Activated T-helper 1 cell treated with anti-CD3 and anti-CD28 coated beads, Interleukin-12 subunit alpha, Interleukin-12 subunit beta, Interleukin-2, Interleukin-4 antibody, amounts not matched to agents 30 ng/mL and 10 ng/mL and 1 ng/mL, durations not matched to agents 14 hours and 24 hours and 36 hours (primary cell): Measurements from ENCODE around the gene NFILZ. TPM values are rescaled to one million over a fixed set of nuclear protein-coding genes. Genes with fewer than 3 reads are reported as not detected.

Experiments
- DNase-seq: peaks from one replicate; pipeline ENCODE4 v3.0.0; 2021; ENCODE audit warnings: low spot score
- H3K27ac Mint-ChIP-seq: one replicate; pipeline ENCODE4 v1.8.0; 2021; ENCODE audit warnings: mild to moderate bottlenecking, mixed read lengths
- H3K27me3 Mint-ChIP-seq: one replicate; pipeline ENCODE4 v1.8.0; 2022; ENCODE audit warnings: mild to moderate bottlenecking, moderate library complexity, mixed read lengths; ENCODE audit not compliant: insufficient read depth
- H3K36me3 Mint-ChIP-seq: one replicate; pipeline ENCODE4 v1.8.0; 2021; ENCODE audit warnings: low read depth, mixed read lengths
- H3K4me1 Mint-ChIP-seq: one replicate; pipeline ENCODE4 v1.8.0; 2021; ENCODE audit warnings: low read depth, mixed read lengths
- H3K4me3 Mint-ChIP-seq: one replicate; pipeline ENCODE4 v1.8.0; 2021; ENCODE audit warnings: mild to moderate bottlenecking, moderate library complexity, mixed read lengths
- H3K9me3 Mint-ChIP-seq: one replicate; pipeline ENCODE4 v1.8.0; 2021; ENCODE audit warnings: mixed read lengths
- intact Hi-C: fragments of 100-400 bp; cut with micrococcal nuclease; formaldehyde crosslinking; loops from one replicate; pipeline ENCODE4 v1.15.1; 2024
- total RNA-seq: library from RNA; stranded (reverse); gene quantifications from 2 replicates; pipeline ENCODE4 v1.2.3, GENCODE V29; 2022

Gene NFILZ
- total RNA-seq, 1 donor from 2014 or later = not detected

DNA sequence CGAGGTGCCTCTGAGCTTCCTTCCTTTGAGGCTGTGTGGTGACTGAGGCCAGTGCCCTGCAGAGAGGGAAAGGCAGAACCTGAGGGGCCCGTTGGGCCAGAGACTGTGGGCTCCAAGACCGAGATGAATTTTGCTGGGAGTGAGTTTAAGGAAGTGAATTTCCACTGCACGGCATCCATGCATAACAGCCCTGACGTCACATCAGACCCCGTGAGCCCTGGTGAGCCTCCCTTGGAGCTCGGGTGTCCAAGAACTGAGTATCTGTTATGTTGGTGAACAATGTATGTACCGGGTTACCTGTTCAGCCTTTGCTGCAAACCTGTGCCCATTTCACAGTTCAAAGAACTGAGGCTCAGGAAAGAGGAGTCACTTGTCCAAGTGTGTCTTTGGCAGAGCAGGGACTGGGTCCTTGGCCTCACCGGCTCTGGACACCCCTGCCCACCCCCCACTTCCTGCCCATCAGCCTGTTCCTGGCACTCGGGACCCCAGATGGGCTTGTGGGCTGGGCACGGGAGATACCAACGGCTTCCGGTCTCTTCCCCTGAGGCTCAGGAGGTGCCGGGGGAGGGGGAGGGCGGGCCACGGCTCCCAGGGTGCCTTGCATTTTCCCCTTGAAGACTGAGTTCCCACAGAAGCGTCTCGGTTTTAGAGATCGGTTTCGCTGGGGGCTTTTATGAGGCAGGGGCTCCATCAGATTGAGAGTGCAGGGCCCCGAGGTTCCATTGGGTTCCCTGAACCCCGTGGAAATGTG lies 33.7 kb downstream of the NFILZ start:
- H3K4me3 Mint-ChIP-seq = no peak overlapping the region
- DNase-seq = no peak
- peaks cover 5% of the 10 kb centered on the region for H3K27me3 Mint-ChIP-seq
- peak overlapping the region; percentile 57 for H3K27ac Mint-ChIP-seq
- intact Hi-C loops = loop anchor here (2.0 kb wide), 1 partner anchor 39 kb away; no protein-coding TSS in a partner anchor
- H3K4me1 Mint-ChIP-seq = peaks cover 48% of the 10 kb centered on the region
- peaks cover 6% of the 10 kb centered on the region for H3K9me3 Mint-ChIP-seq
- H3K36me3 Mint-ChIP-seq = peaks cover 5% of the 10 kb centered on the region

GRCh38 chr19:8664671-8665057 lies 34.2 kb downstream of the NFILZ start:
- Mint-ChIP-seq H3K36me3 (peaks cover 5% of the 10 kb centered on the region), H3K4me1 (peaks cover 53% of the 10 kb centered on the region), H3K27me3 (peaks cover 5% of the 10 kb centered on the region), H3K9me3 (peaks cover 6% of the 10 kb centered on the region), H3K27ac (peak overlapping the region; percentile 27), H3K4me3 (no peak overlapping the region)
- intact Hi-C loops = loop anchor here (2.0 kb wide), 1 partner anchor 38 kb away; no protein-coding TSS in a partner anchor
- no peak for DNase-seq

DNA sequence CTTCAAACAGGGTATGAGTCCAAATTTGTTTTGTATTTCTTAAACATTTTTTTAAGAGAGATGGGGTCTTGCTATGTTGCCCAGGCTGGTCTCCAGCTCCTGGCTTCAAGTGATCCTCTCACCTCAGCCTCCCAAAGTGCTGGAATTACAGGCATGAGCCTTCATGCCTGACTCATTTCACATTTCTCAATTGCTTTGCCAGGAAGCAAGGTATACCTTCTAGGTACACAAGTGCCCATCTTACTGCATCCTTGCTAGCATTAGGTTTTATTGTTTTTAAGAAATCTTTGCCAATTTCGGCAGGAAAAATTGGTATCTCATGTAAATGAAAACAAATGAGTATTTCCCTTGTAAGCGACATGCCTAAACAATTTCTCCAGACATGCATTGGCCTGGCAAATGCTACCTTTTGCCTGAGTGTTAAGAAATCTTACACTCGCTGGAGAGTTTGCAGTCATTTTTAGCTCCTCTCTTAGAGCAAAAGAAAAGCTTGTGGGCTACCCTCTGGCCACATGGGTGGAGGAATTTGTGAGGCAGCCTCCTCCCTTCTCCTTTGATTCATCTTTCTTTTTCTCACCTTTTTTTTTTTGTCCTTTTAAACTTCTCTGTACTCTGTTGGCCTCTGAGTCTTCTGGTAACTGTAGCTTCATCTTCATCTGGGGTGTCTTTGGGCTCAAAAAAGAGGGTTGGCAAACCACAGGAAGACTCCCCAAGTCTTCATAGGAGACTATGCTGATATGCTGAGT lies 35.2 kb downstream of the NFILZ start:
- Mint-ChIP-seq H3K27ac (peak overlapping the region; percentile 63), H3K4me1 (peaks cover 60% of the 10 kb centered on the region), H3K27me3 (peaks cover 5% of the 10 kb centered on the region), H3K4me3 (no peak overlapping the region), H3K36me3 (peaks cover 5% of the 10 kb centered on the region), H3K9me3 (peaks cover 6% of the 10 kb centered on the region)
- intact Hi-C loops = loop anchor here (2.0 kb wide), 1 partner anchor 37 kb away; no protein-coding TSS in a partner anchor
- no peak for DNase-seq

DNA sequence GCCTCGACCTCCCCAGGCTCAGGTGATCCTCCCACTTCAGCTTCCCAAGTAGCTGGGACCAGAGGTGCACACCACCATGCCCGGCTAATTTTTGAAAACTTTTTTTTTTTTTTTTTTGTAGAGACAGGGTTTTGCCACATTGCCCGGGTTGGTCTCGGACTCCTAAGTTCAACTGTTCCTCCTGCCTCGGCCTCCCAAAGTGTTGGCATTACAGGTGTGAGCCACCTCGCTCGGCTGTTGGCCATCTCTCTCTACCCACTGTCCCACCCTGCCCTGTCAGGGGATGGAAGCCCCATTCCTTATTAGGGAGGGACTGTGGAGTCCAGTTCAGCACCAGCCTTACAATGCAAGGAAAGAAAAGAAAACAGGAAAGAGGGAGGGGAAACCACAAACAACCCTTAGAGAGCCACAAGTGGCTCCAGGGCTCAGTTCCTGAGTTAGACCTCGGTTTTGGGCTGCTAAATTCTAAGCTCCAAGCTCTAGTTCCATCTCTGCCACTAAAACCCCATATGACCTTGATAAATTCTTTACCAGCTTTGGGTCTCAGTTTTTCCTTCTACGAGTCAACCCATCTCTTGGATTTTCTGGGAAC lies 36.5 kb downstream of the NFILZ start:
- Mint-ChIP-seq H3K9me3 (peaks cover 6% of the 10 kb centered on the region), H3K27me3 (no peaks in the 10 kb centered on the region), H3K27ac (no peak overlapping the region), H3K36me3 (peaks cover 5% of the 10 kb centered on the region), H3K4me3 (no peak overlapping the region), H3K4me1 (peaks cover 69% of the 10 kb centered on the region)
- intact Hi-C loops = no loop called here
- DNase-seq = no peak

GRCh38 chr19:8673276-8673891 lies 43.0 kb downstream of the NFILZ start:
- no peak overlapping the region for H3K27ac Mint-ChIP-seq
- intact Hi-C loops = no loop called here
- no peak overlapping the region for H3K4me3 Mint-ChIP-seq
- H3K36me3 Mint-ChIP-seq = peaks cover 9% of the 10 kb centered on the region
- peaks cover 9% of the 10 kb centered on the region for H3K27me3 Mint-ChIP-seq
- no peak for DNase-seq
- H3K9me3 Mint-ChIP-seq = peaks cover 16% of the 10 kb centered on the region
- peaks cover 38% of the 10 kb centered on the region for H3K4me1 Mint-ChIP-seq

DNA sequence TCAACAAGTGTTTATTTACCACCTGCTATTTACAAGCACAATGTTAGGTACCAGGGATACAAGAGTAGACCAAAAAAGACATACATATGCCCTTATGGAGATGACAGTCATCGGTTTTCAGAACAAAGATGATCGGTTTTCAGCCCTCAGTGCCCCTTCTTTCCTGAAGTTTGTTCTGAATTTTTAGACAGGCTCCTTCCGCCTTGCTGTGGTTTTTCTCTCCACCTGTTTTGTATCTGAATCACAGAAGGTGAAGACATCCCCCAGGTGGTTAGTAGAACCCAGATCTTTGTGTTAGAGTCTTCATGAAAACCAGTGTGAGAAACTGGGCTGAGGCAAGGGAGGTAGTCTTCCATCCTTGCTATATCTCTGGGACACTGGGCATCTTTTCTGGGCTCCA lies 44.6 kb downstream of the NFILZ start:
- H3K4me3 Mint-ChIP-seq = no peak overlapping the region
- intact Hi-C loops = no loop called here
- H3K9me3 Mint-ChIP-seq = peaks cover 17% of the 10 kb centered on the region
- peaks cover 6% of the 10 kb centered on the region for H3K36me3 Mint-ChIP-seq
- no peak for DNase-seq
- peaks cover 25% of the 10 kb centered on the region for H3K4me1 Mint-ChIP-seq
- H3K27me3 Mint-ChIP-seq = peaks cover 9% of the 10 kb centered on the region
- H3K27ac Mint-ChIP-seq = no peak overlapping the region

DNA sequence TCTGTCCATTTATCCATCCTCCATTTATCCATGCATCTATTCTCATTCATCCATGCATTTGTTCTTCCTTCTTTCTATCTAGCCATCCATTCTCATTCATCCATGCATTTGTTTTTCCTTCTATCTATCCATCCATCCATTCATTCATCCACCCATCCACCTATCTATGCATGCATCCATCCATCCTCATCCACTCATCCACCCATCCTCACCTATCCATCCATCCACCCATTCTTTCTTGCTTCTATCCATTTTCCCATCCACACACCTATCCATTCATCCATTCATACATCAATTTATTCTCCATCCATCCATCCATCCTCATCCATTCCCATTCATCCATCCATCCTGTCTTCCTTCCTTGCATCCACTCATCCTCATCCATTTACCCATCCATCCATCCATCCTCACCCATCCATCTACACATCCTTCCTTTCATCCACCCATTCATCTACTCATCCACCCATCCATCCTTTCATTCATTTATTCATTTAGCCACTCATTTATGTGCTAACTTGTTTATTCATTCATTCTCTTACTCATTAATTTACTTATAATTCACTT lies 47.9 kb downstream of the NFILZ start:
- Mint-ChIP-seq H3K4me3 (no peak overlapping the region), H3K9me3 (peaks cover 32% of the 10 kb centered on the region), H3K36me3 (peaks cover 6% of the 10 kb centered on the region), H3K27ac (no peak overlapping the region), H3K27me3 (peaks cover 8% of the 10 kb centered on the region), H3K4me1 (peaks cover 38% of the 10 kb centered on the region)
- no peak for DNase-seq
- intact Hi-C loops = no loop called here

Other genes with a start within 250 kb of the NFILZ start
- 75.1 and 81.0 TPM in 2 replicates for gene RAB11B, start 240.3 kb upstream of the NFILZ start, total RNA-seq
- 8.1 and 9.6 TPM in 2 replicates for gene MARCHF2, start 217.3 kb upstream of the NFILZ start, total RNA-seq
- gene HNRNPM, start 185.7 kb upstream of the NFILZ start, total RNA-seq = 323 and 331 TPM in 2 replicates
- gene PRAM1, start 128.0 kb upstream of the NFILZ start, total RNA-seq = 0.10 and 0.44 TPM in 2 replicates
- gene ZNF414, start 116.5 kb upstream of the NFILZ start, total RNA-seq = 22.1 and 23.6 TPM in 2 replicates
- gene MYO1F, start 53.2 kb upstream of the NFILZ start, total RNA-seq = 45.6 and 50.9 TPM in 2 replicates
- 3.2 and 3.3 TPM in 2 replicates for gene ADAMTS10, start 19.9 kb upstream of the NFILZ start, total RNA-seq
- not detected in 2 replicates for gene ACTL9, start 68.2 kb downstream of the NFILZ start, total RNA-seq
- gene OR2Z1, start 91.0 kb downstream of the NFILZ start, total RNA-seq = not detected in 2 replicates
- gene ZNF558, start 201.7 kb downstream of the NFILZ start, total RNA-seq = 18.7 and 23.2 TPM in 2 replicates
- gene MBD3L1, start 201.7 kb downstream of the NFILZ start, total RNA-seq = not detected in 2 replicates